Natural killer cell (primary cell): Measurements from ENCODE around the gene GTF3C1. TPM values are rescaled to one million over a fixed set of nuclear protein-coding genes. Genes with fewer than 3 reads are reported as not detected.

Source experiments
- ATAC-seq, 3 donors: fragments of 150-1000 bp in 2 of 3; fragments of 200-7000 bp in 1 of 3; cut with Tn5 transposase; 1 replicate in 1 of 3; 2 replicates in 2 of 3; pipeline ENCODE4 v1.10.0; 2021; ENCODE audit warnings: mild to moderate bottlenecking in 2 of 3, moderate library complexity in 2 of 3
- DNase-seq, 2 donors: peaks; one replicate each; pipeline versions ENCODE4 v3.0.0 to v3.0.0-alpha.2; 2013 to 2021; ENCODE audit warnings: mixed read lengths in 1 of 2
- H3K27ac ChIP-seq: one replicate; pipeline ENCODE4 v1.5.1; 2013; ENCODE audit warnings: mild to moderate bottlenecking, low read length
- H3K27me3 ChIP-seq: one replicate; pipeline ENCODE4 v1.6.1; 2013; ENCODE audit warnings: low read length; ENCODE audit not compliant: control insufficient read depth, insufficient read depth
- H3K36me3 ChIP-seq: one replicate; pipeline ENCODE4 v1.6.1; 2013; ENCODE audit warnings: low read length; ENCODE audit not compliant: control insufficient read depth, insufficient read depth
- H3K4me1 ChIP-seq: one replicate; pipeline ENCODE4 v1.6.1; 2013; ENCODE audit warnings: low read length; ENCODE audit not compliant: control insufficient read depth, insufficient read depth
- H3K4me3 ChIP-seq: one replicate; pipeline ENCODE4 v1.5.1; 2013; ENCODE audit warnings: low read length
- H3K9me3 ChIP-seq: one replicate; pipeline ENCODE4 v1.6.1; 2013; ENCODE audit warnings: low read length; ENCODE audit not compliant: control insufficient read depth, insufficient read depth
- H3K27ac Mint-ChIP-seq, 2 donors: one replicate each; pipeline ENCODE4 v1.8.0; 2022; ENCODE audit warnings: mild to moderate bottlenecking in 2 of 2, mixed read lengths in 2 of 2, moderate library complexity in 1 of 2
- H3K27me3 Mint-ChIP-seq, 2 donors: one replicate each; pipeline ENCODE4 v1.8.0; 2022; ENCODE audit warnings: low read depth in 2 of 2, mixed read lengths in 2 of 2
- H3K36me3 Mint-ChIP-seq: one replicate; pipeline ENCODE4 v1.8.0; 2022; ENCODE audit warnings: mixed read lengths
- H3K4me1 Mint-ChIP-seq, 2 donors: one replicate each; pipeline ENCODE4 v1.8.0; 2022; ENCODE audit warnings: mixed read lengths in 2 of 2
- H3K4me3 Mint-ChIP-seq: one replicate; pipeline ENCODE4 v1.8.0; 2022; ENCODE audit warnings: mild to moderate bottlenecking, moderate library complexity, mixed read lengths
- H3K9me3 Mint-ChIP-seq, 2 donors: one replicate each; pipeline ENCODE4 v1.8.0; 2022; ENCODE audit warnings: mixed read lengths in 2 of 2
- CTCF ChIP-seq: fragments of 200-600 bp; IDR thresholded peaks from one replicate; pipeline ENCODE4 v1.8.0; 2022; ENCODE audit warnings: antibody characterized with exemption
- WGBS: methylation state at CpG from one replicate; pipeline ENCODE4 v1.1.7; 2013; ENCODE audit warnings: missing lambda C conversion rate; ENCODE audit not compliant: insufficient coverage; 5-methylcytosine and 5-hydroxymethylcytosine counted together
- intact Hi-C: fragments of 100-400 bp; cut with micrococcal nuclease; formaldehyde crosslinking; loops from one replicate; pipeline ENCODE4 v1.14.2; 2022
- total RNA-seq, 4 donors: library from RNA; stranded (reverse); fragments of 120-200 nt in 1 of 4; gene quantifications; one replicate each; pipeline versions ENCODE4 v1.2.3 to v1.2.4, GENCODE V29; 2013 to 2022

Gene GTF3C1
- total RNA-seq, 3 donors from 2014 or later (not counting 1 experiment from before 2014, with no cell fraction given): 111 to 160 (median 125) TPM

GRCh38 chr16:27543801-27544200, 5.9 kb downstream of the GTF3C1 start:
- ATAC-seq (no peak), DNase-seq (no peak)
- Histone ChIP-seq H3K9me3 (no peaks in the 10 kb centered on the region), H3K36me3 (peaks cover 53% of the 10 kb centered on the region), H3K4me3 (no peak overlapping the region), H3K4me1 (peaks cover 21% of the 10 kb centered on the region), H3K27me3 (no peaks in the 10 kb centered on the region), H3K27ac (no peak overlapping the region)
- Mint-ChIP-seq H3K27me3 (no peaks in the 10 kb centered on the region), H3K4me3 (no peak overlapping the region), H3K36me3 (peaks cover 32% of the 10 kb centered on the region), H3K9me3 (no peaks in the 10 kb centered on the region), H3K27ac (peak overlapping the region in 1 of 2 donors; percentile 14), H3K4me1 (peaks cover 46 to 60% of the 10 kb centered on the region in 2 donors)
- 92% methylated on average over 3 of the region's 3 CpGs for WGBS
- TF ChIP-seq CTCF: no peak
- intact Hi-C loops: no loop called here

GRCh38 chr16:27539636-27540035, 10.1 kb downstream of the GTF3C1 start:
- Mint-ChIP-seq H3K27me3 (no peaks in the 10 kb centered on the region), H3K4me3 (peak overlapping the region; percentile 21)

DNA sequence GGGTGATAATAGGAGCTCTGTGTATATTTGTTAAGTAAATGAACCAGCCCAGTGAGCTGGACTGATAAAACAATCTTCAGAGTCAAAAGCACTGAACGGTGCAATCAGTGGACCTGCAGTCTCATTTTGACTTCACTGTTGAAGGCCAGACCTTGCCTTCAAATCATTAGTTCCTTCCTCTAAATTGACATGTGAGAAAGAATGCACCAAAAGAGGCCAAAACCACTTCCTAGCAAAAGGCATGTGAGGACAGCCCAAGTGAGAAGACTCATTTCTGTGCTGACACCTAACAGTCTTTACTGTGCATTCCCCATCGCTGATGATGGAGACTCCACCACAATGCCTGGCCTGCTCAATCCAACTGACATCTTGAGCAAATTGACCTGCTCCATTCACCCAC, 10.6 kb downstream of the GTF3C1 start:
- peak; percentile 76 to 94 (median 86) for ATAC-seq
- peak overlapping the region; percentile 81 to 90 for H3K27ac Mint-ChIP-seq
- TF ChIP-seq CTCF: no peak

More at GRCh38 chr16:27539636-27540035, 10.1 kb downstream of the GTF3C1 start:
- Mint-ChIP-seq H3K4me1 (peaks cover 26 to 41% of the 10 kb centered on the region in 2 donors), H3K9me3 (no peaks in the 10 kb centered on the region), H3K27ac (peak overlapping the region; percentile 81 to 90), H3K36me3 (peaks cover 43% of the 10 kb centered on the region)
- intact Hi-C loops: no loop called here
- Histone ChIP-seq H3K27me3 (no peaks in the 10 kb centered on the region), H3K27ac (peak overlapping the region; percentile 26), H3K36me3 (peaks cover 71% of the 10 kb centered on the region), H3K4me1 (peaks cover 17% of the 10 kb centered on the region), H3K9me3 (no peaks in the 10 kb centered on the region), H3K4me3 (no peak overlapping the region)
- TF ChIP-seq CTCF: no peak
- DNase-seq: no peak
- WGBS: 78% methylated on average over 5 of the region's 5 CpGs
- no peak for ATAC-seq

GRCh38 chr16:27538528-27538927, 11.2 kb downstream of the GTF3C1 start:
- 72% methylated on average over 5 of the region's 5 CpGs for WGBS
- H3K4me3 Mint-ChIP-seq: peak overlapping the region; percentile 21
- no peak for TF ChIP-seq CTCF
- H3K4me1 ChIP-seq: peaks cover 17% of the 10 kb centered on the region
- H3K27ac Mint-ChIP-seq: peak overlapping the region; percentile 81 to 90
- H3K36me3 Mint-ChIP-seq: peaks cover 32% of the 10 kb centered on the region
- no peaks in the 10 kb centered on the region for H3K9me3 Mint-ChIP-seq
- H3K36me3 ChIP-seq: peaks cover 69% of the 10 kb centered on the region
- no peaks in the 10 kb centered on the region for H3K27me3 ChIP-seq
- H3K9me3 ChIP-seq: no peaks in the 10 kb centered on the region
- no peak overlapping the region for H3K4me3 ChIP-seq
- H3K27me3 Mint-ChIP-seq: no peaks in the 10 kb centered on the region
- DNase-seq (no peak), ATAC-seq (no peak)
- intact Hi-C loops: no loop called here
- H3K27ac ChIP-seq: peak overlapping the region; percentile 26
- H3K4me1 Mint-ChIP-seq: peaks cover 26 to 38% of the 10 kb centered on the region in 2 donors

More for the DNA sequence above, 10.6 kb downstream of the GTF3C1 start:
- H3K27me3 ChIP-seq: no peaks in the 10 kb centered on the region
- H3K36me3 ChIP-seq: peaks cover 72% of the 10 kb centered on the region
- Mint-ChIP-seq H3K4me1 (peaks cover 26 to 41% of the 10 kb centered on the region in 2 donors), H3K27me3 (no peaks in the 10 kb centered on the region), H3K9me3 (no peaks in the 10 kb centered on the region), H3K4me3 (peak overlapping the region; percentile 21), H3K36me3 (peaks cover 38% of the 10 kb centered on the region)
- no peak overlapping the region for H3K4me3 ChIP-seq
- WGBS: 46% methylated on average over 2 of the region's 2 CpGs
- H3K9me3 ChIP-seq: no peaks in the 10 kb centered on the region
- intact Hi-C loops: no loop called here
- peak overlapping the region; percentile 26 for H3K27ac ChIP-seq
- peaks cover 17% of the 10 kb centered on the region for H3K4me1 ChIP-seq
- no peak for DNase-seq
